ENCODE data around the gene MTTP.

MTTP gene

GRCh38 chr4:99670409-99671073 lies 95.9 kb downstream of the MTTP start:
- DNase-seq (ENCODE audit: low spot score), result no peak
